ENCODE measurements around the gene GLB1L2.

GLB1L2 gene

DNA sequence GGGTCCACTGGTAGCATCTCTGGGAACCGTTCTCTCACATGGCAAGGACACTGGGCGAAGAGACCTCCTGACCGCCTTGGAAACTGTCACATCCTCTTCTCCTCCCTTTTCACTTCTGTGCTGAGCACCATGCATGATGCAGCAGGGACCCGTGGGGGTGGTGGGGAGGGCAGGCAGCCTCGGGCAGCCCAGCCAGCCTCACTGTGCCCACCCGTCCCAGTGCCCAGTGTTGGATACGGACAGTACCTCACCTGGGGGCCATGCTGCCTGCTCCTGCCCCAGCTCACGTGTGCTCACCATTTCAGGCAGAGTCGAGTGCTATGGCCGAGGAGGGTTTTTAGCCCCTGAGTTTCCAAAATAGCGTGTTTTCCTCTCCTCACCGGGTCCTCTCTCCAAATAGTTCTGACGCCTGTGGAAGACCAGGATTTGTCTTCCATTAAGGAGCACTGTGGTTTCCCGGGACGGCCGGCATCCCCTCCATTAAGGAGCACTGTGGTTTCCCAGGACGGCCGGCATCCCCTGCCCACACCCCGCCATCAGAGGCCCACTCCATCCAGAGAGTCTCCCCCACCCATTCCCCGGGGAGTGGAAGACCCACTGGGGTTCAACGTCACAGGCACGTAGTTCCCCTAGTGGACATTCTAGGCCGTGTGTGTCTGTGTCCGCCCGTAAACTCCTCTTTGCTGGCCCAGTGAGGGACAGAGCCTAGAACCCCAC, 57.8 kb downstream of the GLB1L2 start:
- no peak for DNase-seq

DNA sequence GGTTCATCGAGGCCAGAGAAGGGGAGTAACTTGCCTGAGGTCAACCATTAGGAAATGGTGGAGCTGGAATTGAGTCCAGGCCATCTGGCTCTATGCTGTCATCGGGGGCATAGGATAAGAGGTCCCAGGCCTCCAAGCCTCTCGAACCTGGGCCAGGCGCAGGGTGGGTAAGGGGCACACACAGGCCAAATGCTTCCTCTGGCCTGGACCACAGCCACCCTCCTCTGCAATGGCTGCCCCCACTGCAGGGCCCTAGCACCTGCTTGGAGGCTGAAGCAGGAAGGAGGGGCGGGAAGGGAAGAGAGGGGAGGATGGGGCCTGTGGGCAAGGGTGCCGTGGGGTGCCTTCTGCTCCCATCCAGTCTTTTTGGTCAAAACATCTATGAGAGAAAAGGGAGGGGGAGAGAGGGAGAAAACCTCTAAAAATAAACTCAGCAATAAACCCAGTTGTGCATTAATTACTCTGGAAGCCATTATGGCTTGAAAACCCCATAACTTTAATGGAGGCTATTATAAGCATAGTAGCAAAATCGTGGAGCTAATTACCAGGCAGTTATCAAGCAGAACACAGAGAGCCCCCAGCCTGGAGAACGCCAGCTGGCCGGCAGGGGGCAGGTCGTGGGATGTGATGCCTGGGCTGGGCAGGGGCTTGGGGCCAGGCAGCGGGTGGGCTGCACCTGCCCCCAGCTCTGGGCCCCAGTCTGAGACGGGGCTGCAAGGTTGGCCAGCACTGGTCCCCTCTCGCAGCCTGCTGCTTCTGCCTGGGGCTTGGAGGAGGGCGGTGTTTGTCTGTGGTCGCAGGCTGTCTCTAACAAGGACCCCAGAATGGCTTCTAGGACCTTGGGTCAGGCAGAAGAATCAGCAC, 59.1 kb downstream of the GLB1L2 start:
- DNase-seq, result no peak

DNA sequence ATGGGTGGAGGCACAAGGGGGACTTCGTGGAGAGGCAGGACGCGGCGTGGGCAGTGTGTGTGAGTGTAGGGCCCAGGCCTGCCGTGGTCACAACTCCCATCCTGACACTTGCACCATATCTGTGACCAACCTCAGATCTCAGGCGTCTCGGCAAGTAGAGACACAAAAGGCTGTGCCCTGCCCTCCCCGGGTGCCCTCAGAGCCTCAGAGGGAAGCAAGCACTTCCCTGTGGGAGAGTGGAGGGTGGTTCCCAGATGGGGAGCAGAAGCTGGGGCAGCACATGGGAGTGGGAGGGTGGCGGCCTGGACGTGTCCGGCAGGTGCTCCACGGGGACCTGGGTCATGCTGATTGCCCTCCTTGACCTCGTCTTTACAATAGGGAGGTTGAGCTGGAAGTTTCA, 59.9 kb downstream of the GLB1L2 start:
- DNase-seq, result no peak

DNA sequence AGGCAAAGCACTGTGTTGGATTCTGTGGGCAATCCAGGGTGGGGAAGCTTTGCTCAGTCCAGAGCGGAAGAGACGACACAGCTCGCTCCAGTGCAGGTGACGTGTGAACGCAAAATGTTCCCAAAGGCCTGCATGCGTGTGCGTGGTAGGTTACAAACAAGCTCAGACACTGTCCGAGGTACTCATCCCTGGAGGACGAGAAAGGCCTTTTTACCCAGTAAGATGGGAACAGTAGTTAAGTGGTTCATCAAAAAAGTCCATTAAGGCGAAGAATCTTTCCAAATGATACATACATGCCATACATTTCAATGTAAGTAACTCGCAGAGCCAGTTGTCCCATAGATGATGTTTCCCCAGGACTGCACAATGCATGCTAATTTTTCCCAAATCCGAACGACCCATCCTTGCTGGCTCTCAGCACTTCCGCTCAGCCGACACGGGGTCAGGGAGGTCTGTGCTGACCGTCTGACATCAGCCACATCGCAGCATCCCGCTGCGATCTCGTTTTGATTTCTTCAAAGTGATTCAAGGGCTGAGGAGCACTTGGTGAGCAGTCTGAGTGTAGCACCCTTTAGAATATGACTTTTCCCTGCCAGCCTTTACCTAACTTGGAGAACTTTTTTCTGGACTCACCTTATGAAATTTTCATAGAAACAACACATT, 61.3 kb downstream of the GLB1L2 start:
- no peak for DNase-seq

DNA sequence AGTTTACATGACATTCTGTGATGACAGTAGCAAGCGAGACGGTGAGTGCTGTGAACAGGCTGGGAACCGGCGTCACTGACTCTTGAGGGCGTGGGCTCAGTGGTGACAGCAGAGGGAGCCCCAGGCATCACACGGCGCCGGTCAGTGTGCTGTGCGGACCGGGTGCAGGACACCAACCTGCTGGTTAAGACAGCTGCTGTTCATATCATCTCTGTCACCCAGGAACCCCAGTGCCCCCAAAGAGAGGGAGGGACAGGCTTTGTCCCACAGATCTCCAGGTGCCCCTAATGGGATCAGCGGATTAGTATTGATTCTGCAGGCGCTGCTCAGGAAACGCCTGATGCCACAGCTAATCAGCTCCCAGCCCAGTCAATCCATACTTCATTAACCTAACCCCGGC, 61.9 kb downstream of the GLB1L2 start:
- no peak for DNase-seq

DNA sequence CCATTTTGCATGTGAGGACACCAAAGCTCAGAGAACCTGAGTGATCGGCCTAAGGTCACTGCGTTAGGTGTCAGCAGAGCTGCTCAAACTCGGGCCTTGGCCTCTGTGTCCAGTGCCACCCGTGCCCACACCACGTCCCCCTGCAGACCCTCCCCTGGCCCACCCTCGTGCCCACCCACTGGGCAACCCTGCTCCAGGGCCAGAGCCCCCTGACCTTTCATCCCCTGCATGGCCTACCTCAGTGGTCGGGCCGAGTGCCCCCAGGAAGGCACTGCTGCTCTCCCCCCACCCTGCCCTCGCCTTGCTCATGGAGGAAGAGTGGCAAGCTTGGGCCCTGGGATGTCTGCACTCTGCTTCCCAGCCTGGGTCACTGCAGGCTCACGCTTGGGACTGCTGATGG, 62.5 kb downstream of the GLB1L2 start:
- no peak for DNase-seq

DNA sequence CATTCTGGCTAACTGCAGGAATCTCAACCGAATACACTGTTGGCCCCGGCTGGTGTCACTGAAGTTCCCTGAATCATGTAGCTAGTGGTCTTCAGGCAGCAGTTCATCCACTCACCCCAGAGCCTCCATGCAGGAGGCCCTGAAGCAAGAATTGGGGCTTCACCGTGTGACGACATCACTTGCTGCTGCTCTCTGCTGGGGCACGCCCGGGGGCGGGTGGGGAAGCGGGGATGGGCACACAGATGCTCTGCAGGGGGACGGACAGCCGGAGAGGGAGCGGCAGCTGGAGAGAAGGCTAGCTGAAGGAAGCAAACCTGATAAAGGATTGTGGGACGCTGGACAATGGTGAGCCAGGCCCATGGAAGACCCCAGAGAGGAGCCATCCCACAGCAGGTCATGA, 63.2 kb downstream of the GLB1L2 start:
- DNase-seq, result no peak

DNA sequence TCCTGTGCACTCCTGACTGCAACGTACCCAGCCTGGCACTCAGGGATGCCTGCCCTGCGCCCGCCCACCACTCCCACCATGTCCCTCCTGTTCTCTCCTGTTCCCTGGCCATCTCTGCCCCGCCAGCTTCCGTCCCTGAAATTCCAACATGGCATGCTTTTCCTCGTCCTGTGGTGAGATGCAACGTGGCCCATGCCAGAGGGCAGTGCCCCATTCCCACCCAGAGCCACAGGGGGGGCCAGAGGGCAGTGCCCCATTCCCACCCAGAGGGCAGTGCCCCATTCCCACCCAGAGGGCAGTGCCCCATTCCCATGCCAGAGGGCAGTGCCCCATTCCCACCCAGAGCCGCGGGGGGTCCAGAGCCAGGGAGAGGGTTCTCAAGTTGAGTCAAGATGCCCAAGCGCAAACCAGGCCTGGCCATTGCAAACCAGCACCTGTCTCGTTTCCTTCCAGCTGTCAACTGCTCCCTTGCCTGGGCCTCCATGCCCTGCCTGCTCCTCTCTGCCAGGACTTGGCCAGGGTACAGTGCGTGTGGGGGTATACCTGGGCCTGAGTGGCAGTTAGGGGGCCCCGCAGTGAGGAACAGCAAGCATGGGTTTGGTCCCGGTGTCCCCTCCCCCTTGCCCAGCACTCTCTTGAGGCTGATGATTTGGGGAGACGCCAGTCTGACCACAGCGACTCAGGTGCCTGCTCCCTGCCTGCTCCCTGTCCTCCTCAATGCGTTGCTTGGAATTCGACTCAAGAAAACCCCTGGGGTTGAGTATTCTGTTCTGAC, 65.7 kb downstream of the GLB1L2 start:
- DNase-seq, result no peak

DNA sequence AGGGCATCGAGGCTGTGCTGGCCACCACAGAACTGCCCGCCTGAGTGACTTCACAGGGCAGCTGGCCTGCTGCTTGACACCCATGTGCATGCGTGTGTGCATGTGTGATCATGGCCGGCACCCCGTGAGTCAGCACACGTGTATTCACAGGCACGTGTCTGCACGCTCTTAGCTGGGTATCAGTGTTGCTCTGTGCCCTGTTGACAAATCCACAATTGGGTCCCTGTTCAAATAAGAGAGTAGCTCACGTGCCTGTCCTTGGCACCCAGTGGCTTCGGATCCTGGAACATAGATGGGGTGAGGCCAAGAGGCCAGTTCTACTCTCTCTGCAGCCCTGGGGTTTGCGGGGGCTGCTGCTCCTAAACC, 66.3 kb downstream of the GLB1L2 start:
- DNase-seq, result no peak

DNA sequence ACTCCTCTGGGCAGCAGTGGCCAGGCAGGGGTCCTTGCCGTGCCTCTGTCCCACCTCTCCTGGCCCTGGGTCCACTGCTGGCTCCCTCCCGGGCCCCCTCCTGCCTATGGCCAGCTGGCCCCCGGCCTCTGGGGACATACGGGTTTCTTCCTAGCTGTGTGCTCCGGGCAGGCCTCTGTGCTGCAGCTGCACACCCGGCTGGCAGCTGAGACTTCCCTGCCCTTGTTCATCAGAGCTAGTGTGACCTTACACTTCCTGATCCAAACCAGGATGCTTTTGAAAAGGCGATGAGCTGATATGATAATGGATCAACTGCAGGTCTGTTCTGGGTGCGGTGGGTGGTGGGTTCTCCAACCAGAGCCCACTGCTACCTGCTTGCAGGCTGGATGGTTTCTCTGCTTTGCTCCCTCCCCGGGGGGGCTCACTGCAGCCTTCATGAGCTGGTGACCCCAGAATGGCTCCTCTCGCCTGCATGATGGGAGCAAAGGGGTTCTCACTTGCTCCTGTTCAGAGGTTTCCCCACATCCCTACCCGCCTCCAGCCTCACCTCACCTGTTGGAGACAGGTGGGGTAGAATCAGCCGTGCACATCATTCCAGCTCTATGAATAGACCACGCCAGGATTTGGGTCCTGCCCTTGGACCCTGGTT, 67.0 kb downstream of the GLB1L2 start:
- no peak for DNase-seq

DNA sequence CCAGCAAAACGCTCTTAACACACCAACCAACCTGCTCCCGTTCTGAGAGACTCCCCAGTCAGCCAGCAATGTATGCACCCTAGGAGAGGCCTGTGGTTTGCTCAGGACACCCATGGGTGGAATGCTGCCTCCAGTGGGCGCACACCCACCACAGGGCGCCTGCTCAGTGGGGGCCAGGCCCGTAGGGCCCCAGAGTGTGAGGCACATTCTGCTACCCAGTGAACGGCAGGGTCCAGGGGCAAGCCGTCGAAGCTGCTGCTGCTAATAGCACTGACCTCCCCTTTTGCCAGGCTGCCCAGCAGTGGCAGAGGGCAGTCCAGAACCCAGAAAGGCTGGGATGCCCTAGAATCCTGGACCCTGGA, 67.5 kb downstream of the GLB1L2 start:
- no peak for DNase-seq

DNA sequence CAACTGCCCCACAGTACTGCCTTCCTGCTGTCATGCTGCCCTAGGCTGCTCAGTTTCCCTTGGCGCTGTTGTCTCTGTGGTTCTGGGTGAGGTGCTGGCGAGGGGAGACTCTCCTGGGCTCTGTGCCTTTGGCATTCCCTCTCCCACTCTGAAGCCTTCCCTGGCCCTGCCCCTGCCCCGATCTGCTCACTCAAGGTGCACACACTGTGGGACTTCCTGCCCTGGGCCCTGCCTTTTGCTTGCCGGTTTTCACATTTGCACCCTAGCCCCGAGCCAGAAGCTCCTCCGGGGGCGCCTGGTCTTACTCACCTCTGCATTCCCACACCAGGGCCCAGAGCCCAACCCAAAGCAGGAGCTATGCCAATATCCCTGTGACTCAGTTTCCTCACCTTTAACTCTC, 68.2 kb downstream of the GLB1L2 start:
- no peak for DNase-seq

DNA sequence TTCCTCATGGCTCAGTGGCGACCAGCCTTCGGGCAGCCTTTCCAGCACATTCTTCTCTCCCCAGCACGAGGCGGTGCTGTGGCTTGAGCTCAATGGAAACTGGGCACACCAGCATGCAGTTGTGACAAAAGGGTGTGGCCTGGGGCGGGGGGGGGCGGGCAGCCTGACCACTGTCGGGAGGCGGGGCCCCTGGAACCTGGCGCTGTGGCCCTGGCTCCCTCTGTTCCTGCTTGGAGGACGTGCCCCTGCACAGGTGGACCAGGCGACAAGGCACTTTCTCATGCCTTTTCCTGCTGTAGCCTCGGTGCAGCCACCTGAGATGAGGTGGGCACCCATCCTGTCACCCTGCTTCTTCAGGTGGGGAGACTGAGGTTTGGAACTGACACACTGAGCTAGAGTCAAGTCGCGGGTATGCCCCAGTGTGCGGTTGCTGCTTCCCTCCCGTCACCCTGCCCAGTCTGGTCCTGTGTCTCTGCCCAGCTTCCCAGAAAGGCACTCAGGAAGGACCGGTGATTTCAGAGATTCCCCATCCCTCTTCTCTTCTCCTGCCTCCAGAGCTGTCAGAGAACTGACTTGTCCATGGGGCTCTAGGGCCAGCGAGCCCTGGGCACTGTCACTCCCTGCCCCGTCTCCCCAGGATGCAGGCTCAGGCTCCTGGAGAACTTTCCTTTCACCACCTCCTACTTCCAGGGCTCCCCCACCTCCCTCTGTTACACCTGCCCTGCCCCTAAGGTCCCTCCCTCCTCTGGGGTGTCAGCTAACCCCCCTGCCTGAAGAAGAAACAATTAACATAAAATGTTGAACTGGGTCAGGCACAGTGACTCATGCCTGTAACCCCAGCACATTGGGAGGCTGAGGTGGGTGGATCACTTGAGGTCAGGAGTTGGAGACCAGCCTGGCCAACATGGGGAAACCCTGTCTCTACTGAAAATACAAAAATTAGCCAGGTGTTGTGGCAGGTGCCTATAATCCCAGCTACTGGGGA, 70.3 kb downstream of the GLB1L2 start:
- DNase-seq, result no peak

DNA sequence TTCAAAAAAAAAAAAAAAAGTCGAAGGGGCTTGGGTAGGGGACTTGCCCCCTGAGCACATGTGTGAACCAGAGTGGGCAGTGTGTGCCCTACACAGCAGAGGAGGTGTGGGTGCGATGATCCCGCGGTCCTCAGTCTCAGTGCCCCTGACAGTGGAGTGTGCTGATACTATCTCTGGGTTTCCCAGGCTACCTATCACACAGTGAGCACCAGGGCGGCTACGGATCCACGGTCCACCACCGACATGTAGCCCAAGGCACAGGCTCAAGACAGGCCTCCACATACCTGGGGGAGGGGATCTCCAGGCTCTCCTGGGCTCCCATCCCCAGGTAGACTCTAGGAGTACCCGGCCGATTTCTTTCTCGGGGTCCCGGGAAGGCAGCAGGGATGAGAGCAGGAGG, 71.1 kb downstream of the GLB1L2 start:
- no peak for DNase-seq

DNA sequence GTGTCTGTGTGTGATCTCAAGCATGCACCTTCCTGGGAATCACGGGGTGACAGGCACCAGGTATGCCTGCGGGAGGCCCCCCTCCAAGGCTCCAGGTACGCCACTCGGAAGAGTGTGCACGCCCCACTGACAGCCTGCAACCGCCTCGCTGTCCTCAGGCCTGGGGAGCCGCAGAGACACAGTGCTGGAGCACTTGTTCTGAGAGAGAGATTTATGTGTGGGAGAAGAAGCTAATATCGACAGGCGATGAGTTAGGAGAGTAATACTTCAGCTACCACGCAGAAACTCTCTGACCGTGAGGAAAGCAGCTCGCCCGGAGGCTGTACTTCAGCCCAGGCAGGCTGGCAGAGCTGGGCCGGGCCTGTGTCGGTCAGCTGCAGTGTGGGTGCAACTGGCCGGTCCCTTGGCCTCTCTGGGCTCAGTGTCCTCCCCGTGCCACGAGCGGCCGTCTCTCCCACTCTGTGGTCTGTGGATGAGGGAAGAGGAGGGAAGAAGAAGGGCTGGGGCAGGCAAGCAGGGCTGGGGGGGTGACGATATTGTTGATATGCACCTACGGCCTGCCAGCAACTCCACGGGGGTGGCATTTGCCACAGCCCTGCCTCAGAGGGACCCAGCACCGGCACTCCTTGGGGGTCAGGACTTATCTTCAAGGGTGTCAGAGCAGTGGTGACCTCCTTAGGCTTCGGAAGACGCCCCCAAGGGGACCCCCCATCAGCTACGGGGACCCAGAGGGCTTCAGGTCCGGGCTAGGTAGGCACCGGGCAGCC, 73.0 kb downstream of the GLB1L2 start:
- DNase-seq, result no peak

DNA sequence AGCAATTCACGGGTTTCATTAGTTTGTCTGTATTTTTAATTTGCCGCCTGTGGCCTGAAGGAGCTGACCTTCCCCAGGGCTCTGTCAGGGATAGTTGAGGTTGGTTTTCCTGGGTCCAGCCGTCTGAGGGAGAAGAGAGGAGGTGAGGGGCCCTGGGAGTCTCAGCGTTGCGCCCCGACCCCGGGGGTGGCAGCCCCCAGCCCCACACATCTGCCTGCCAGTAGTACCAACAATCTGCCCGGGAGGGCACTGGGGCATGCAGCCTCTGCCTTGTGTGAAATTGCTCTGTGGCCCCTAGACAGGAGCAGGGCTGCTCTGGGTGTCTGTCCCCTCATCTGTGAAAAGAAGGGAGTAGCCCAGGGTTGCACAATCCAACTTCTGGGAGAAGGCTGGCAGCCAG, 73.6 kb downstream of the GLB1L2 start:
- DNase-seq, result no peak

DNA sequence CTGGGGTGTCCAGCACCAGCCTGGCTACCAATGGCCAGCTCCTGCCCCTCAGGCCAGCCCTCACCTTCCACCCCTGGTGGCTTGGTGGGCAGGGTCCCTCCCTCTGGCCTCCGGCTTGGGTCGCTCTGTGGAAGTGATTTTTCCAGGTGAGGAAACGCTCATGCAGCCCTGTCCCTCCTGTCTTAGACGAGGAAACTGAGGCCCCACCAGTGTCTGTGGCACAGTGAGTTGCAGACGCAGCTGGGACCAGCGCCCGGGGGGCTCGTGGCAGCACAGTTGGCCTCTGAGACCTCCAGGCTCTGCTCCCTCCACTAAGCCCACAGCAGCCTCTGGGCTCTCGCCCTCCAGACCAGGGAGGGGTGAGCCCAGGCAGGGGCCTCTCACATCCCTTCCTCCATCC, 74.1 kb downstream of the GLB1L2 start:
- DNase-seq, result no peak

DNA sequence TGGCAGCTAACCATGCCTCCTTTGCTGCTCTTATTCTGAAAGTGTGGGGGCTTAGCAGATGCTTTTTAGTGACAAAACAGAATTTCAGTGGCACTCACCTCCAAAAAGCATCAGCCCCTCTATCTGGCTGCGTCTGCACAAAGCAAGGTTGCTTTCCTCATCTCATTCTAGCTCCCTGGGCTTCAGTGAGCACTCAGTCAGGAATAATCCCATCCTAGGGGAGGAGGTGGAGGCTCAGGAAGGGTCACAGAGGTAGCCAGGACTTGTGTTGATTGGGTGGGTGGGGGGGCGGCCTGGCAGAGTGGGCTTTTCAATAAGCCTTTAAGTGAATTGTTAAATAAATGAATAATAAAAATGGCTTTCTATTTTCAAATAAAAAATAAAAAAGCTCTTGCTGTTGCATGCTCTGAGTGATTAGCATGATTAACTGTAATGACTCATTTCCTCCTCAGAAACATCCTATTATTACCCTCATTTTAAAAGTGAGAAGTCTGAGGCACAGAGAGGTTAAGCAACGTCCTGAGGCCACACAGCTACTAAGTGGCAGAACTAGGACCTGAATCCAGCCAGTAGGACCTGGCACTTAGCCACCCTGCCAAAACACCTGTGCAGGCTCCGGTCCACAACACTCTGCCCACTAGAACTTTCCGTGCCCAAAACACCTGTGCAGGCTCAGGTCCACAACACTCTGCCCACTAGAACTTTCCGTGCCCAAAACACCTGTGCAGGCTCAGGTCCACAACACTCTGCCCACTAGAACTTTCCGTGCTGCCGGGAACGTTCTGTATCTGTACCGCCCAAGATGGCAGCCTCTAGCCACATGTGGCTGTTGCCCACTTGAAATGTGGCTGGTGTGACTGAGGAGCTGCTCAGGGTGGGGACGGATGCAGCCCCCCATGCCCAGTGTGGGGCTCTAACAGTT, 74.7 kb downstream of the GLB1L2 start:
- no peak for DNase-seq

DNA sequence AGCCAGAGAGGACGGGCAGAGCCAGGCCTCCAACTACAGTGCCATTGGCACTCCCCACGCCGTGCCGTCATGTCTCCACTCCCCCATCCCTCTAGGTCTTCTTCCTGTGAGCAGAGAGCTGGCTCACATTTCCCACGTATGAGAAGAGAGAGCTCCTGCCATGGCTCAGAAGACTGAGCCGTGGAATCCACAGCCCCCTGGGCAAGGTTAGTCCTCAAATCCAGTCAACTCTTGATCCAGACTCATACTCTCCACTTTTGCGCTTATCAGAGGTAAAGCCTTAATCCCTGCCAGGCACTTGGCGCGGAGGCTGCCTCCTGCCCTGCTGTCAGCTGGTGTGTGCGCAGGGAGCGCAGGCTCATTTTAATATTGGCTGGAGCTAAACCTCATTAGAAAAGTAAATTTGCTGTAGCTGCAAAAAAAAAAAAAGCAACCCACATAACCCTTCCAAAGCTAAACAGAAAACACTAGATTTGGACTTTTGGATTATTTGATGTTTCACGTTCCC, 75.6 kb downstream of the GLB1L2 start:
- DNase-seq, result no peak

Data from cerebellar nuclear complex (tissue), 1 donor.